GM12873 (cell line): ENCODE measurements around the gene DNAAF1.

Experiments
- CTCF ChIP-seq: IDR thresholded peaks from 2 replicates; pipeline ENCODE4 v1.5.1; 2012; ENCODE audit warnings: low read depth, mild to moderate bottlenecking, moderate library complexity, low read length, control low read depth; ENCODE audit not compliant: insufficient read depth; ENCODE audit errors: missing control alignments

The DNAAF1 gene

DNA sequence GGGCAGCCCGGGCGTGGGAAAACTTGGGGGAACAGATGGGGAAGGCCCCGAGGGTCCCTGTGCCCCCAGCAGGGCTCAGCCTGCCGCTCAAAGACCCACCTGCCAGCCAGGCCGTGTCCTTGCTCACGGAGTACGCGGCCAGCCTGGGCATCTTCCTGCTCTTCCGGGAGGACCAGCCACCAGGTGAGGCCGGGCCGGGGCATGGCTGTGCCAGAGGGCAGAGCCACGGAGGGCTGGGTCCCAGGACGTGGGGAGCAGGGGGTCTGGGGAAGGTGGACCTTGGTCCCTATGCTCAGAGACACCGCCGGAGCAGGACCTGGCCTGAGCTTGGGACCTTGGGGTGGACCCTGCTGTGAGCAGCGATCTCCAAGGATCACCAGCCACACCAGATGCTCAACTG, 46.4 kb downstream of the DNAAF1 start:
- TF ChIP-seq CTCF: no peak

DNA sequence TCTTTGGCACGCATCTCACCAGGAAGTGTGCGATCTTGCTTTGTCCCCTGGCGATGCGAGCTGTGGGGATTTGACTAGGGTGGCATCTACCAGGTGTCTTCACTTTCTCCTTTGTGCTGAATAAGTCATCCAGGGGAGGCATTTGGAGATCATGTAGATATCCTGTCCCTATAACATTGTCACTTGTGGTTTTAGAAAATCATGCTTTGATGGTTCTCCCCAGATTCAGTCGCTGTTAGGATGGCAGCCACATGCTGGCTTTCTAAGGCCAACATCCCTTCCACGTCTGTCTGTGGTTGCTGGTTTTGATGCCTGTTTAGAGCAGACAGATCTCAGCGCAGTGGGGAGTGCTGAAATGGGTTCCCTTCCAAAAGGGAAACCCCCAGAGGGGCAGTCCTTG, 48.4 kb downstream of the DNAAF1 start:
- no peak for TF ChIP-seq CTCF

- no peak for TF ChIP-seq CTCF
These were observed 48.9 kb downstream of the DNAAF1 start for GRCh38 chr16:84194018-84194417.

DNA sequence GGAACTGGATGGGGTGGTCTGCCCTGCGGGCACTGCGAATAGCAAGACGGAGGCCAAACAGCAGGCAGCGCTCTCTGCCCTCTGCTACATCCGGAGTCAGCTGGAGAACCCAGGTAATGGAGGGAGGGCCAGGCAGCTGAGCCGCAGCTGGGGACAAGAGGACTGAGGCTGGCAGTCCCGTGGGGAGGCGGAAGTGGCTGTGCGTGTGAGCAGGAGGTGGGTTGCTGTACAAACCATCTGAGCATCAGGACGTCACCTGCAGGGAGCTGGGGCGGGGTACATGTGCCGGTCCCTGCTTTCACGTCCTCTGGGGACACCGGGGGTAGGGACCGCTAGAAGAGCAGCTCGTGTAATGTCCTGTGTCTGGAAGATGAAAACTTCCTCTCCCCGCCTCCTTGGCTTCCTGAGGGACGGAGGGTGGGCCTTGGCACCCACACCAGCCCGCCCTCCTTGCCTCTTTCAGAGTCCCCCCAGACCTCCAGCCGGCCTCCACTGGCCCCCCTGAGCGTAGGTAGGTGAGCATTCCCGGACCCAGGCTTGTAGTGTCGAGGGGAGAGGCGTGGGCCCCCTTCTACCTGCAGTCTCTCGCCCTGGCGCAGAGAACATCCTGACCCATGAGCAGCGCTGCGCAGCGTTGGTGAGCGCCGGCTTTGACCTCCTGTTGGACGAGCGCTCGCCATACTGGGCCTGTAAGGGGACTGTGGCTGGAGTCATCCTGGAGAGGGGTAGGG, 49.5 kb downstream of the DNAAF1 start:
- no peak for TF ChIP-seq CTCF

DNA sequence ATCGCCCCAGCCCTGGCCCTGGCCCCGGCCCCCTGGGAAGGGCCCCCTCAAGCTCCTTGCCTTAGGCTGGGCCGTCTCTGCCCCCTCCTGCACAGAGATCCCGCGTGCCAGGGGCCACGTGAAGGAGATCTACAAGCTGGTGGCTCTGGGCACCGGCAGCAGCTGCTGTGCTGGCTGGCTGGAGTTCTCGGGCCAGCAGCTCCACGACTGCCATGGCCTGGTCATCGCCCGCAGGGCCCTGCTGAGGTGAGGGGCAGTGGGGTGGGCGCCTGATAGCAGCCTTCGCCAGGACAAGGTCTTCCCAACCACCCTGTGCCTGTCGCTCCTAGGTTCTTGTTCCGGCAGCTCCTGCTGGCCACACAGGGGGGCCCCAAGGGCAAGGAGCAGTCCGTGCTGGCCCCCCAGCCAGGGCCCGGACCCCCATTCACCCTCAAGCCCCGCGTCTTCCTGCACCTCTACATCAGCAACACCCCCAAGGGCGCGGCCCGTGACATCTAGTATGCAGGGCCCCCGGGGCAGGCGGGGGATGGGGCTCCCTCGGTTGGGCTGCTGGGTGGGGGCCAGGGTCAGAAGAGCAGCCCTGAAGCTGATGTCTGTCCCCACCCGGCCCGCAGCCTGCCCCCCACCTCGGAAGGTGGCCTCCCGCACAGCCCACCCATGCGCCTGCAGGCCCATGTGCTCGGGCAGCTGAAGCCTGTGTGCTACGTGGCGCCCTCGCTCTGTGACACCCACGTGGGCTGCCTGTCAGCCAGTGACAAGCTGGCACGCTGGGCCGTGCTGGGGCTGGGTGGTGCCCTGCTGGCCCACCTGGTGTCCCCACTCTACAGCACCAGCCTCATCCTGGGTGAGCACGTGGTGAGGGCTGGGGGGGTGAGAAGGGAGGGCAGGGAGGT, 50.3 kb downstream of the DNAAF1 start:
- TF ChIP-seq CTCF: no peak

DNA sequence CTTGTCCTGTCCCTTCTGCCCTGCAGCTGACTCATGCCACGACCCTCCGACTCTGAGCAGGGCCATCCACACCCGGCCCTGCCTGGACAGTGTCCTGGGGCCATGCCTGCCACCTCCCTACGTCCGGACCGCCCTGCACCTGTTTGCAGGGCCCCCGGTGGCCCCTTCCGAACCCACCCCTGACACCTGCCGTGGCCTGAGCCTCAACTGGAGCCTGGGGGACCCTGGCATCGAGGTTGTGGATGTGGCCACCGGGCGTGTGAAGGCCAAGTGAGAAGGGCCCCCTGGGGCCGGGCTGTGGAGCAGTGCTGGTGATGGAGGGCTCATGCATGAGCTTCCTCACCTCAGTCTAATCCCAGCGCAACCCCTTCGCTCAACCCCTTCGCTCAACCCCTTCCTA, 51.0 kb downstream of the DNAAF1 start:
- TF ChIP-seq CTCF: no peak

GRCh38 chr16:84196727-84197394, 51.8 kb downstream of the DNAAF1 start:
- TF ChIP-seq CTCF: no peak
